HG03025 (cell line): Measurements from ENCODE around the gene SOBP.

ENCODE experiments used
- ATAC-seq: cut with Tn5 transposase; IDR thresholded peaks from one replicate; pipeline ENCODE4 v1.9.1; 2021; ENCODE audit warnings: mild to moderate bottlenecking, moderate library complexity; ENCODE audit not compliant: unreplicated experiment, low FRiP score

SOBP gene

DNA sequence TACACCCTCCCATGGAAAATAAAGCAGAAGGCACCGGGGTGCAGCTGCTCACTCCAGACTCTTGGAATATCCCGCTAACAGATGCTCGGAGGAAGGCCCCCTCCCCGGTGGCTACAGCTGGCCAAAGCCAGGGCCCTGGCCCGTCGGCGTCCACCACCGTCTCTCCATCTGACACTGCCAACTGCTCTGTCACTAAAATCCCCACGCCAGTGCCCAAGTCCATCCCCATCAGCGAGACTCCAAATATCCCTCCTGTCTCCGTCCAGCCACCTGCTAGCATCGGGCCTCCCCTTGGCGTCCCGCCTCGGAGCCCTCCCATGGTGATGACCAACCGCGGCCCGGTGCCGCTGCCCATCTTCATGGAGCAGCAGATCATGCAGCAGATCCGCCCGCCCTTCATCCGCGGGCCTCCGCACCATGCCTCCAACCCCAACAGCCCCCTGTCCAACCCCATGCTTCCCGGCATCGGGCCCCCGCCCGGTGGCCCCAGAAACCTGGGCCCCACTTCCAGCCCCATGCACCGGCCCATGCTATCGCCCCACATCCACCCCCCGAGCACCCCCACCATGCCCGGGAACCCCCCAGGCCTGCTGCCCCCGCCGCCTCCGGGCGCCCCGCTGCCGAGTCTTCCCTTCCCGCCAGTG, 143.9 kb downstream of the SOBP start:
- no peak for ATAC-seq

DNA sequence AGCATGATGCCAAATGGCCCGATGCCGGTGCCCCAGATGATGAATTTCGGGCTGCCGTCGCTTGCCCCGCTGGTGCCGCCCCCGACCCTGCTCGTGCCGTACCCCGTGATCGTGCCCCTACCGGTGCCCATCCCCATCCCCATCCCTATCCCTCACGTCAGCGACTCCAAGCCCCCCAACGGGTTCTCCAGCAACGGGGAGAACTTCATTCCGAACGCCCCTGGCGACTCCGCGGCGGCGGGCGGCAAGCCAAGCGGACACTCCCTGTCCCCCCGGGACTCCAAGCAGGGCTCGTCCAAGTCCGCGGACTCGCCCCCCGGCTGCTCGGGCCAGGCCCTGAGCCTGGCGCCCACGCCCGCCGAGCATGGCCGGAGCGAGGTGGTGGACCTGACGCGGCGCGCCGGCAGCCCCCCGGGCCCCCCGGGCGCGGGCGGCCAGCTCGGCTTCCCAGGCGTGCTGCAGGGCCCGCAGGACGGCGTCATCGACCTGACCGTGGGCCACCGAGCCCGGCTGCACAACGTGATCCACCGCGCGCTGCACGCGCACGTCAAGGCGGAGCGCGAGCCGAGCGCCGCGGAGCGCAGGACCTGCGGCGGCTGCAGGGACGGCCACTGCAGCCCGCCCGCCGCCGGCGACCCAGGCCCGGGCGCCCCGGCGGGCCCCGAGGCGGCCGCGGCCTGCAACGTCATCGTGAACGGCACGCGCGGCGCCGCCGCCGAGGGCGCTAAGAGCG, 144.6 kb downstream of the SOBP start:
- ATAC-seq: no peak

DNA sequence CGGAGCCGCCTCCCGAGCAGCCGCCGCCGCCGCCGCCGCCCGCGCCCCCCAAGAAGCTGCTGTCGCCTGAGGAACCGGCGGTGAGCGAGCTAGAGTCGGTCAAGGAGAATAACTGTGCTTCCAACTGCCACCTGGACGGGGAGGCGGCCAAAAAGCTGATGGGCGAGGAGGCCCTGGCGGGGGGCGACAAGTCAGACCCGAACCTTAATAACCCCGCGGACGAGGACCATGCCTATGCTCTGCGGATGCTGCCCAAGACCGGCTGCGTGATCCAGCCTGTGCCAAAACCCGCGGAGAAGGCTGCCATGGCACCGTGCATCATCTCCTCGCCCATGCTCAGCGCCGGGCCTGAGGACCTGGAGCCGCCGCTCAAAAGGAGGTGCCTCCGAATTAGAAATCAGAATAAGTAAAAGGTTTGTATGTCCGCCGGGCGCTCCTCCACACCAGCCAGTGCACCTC, 145.2 kb downstream of the SOBP start:
- no peak for ATAC-seq

DNA sequence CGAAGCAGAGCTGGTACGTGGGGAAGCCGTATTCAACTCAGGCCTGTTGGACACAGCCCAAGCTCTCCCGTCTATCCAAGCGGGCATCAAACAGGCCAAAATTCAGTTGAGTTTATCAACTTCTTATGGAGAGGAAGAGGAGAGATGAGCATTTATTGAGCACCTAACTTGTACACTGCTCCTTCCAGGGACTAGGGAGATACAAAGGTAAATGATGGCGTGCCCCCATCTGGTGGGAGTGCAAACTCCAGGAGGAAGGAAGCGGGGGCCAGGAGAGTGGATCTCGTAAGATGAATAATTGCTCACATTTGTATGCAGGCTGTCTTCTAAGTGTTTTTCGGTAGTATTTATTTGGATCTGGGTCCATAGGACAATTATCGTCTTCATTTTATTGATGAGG, 146.6 kb downstream of the SOBP start:
- ATAC-seq: no peak

DNA sequence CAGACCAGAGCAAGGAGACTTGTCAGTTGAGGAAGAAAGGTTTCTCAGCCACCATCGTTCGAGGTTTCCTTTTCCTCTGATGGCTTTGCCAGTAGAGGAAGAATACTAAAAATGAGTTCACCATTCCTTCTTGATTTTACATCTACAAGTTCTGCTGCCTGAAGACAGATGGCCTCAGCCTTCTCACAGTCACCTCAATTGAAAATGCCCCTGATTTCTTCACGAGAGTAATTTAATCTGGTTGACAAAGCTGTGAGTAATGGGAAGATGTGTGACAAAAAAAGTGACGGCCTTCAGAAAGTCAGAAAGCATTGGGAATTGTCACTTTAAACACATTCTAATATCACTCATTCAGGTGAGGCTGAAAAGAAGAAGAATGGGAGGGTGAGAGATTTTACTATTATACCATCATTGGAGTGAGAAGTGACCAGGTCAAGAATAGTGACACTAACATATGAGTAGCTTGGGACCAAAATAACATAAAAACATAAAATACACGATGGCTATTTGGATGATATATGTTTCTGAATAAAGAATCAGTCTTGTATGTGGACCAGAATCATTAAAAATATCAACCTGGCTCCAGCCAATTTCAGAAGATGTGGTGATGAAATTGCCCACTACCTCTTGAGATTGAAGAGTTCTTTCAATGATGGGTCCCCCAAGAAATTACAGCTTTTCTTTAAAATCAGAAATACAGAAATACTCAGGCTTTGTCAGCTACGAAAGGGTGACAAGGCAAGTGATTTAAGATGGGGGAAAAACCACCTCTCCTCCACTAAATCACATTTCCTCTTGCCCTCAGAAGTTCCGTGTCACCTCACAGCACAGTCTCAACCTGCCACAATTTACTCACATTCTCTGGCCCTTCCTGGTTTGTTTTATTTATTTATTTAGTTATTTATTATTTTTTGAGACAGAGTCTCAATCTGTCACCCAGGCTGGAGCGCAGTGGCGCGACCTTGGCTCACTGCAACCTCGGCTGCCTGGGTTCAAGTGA, 147.7 kb downstream of the SOBP start:
- no peak for ATAC-seq

DNA sequence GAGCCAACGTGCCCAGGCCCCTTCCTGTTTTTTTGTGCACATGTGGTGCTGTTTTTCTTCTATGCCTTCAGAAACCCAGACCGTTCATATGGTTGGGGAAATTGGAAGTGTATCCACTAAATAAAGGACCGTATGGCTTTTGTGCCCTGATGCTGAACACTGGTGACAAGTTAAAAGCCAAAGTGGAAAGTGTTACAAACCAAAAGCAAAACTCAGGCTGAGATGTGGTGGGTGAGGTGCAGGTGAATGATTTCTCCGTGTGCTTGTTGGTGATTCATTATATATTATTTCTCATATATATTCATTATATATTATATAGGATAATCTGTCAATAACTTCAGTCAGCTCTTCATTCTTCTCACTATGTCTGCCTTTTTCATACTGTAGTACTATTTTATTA, 148.6 kb downstream of the SOBP start:
- ATAC-seq: no peak

DNA sequence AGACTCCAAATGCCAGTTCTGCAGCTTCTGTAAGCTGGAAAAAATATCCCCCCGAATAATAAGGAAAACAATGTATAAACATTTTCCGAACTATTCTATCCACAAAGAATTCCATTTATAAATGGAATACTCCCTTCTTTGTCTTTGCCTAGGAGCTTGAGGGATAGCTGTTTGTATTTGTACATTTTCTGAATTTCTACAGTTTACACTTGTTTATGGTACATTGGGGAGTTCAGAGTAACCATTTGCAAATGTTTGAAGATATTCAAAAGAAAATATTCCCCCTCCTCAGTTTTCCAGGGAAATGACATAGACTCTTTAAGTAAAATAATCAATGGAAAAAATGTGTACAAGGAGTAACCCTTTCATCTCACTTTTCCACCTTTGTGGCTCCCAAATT, 149.6 kb downstream of the SOBP start:
- ATAC-seq: no peak

DNA sequence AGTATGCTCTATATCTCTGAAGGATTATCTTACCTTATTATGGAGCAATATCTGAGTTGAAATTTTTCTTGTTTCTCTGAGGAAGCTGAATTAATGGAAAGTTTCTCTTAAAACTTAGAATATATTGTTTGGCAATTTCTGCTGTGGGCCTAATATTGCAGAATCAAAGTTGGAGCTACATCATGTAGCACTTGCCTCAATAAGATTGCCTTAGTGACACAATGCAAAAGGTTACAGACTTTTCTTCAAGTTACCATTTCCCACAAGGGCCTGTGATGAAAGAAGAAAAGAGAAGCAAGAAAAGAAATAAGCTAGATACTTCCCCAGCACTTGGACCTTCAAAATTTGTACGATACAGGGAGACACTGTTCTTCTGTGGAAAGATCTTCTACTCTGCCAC, 151.2 kb downstream of the SOBP start:
- ATAC-seq: no peak

DNA sequence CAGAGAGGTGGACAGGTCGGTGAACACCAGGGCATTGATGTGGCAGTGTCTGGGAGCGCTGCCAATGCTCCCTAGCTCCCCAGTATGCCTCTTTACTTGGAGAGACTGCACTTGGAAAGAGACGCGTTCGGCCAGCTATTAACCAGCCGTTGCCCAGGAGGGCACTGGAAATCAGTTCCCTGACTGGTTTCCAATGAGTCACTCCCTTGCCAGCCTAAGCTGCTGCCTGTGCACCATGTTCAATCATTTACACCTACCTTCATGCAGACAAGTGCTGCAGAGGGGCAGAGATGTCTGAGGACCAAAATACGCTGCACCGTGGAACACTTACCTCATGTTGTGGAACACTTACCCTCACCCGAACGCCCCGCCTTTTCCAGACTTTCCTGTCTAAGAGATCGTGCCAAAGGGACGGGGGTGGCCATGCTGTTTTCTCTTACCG, 151.6 kb downstream of the SOBP start:
- no peak for ATAC-seq

DNA sequence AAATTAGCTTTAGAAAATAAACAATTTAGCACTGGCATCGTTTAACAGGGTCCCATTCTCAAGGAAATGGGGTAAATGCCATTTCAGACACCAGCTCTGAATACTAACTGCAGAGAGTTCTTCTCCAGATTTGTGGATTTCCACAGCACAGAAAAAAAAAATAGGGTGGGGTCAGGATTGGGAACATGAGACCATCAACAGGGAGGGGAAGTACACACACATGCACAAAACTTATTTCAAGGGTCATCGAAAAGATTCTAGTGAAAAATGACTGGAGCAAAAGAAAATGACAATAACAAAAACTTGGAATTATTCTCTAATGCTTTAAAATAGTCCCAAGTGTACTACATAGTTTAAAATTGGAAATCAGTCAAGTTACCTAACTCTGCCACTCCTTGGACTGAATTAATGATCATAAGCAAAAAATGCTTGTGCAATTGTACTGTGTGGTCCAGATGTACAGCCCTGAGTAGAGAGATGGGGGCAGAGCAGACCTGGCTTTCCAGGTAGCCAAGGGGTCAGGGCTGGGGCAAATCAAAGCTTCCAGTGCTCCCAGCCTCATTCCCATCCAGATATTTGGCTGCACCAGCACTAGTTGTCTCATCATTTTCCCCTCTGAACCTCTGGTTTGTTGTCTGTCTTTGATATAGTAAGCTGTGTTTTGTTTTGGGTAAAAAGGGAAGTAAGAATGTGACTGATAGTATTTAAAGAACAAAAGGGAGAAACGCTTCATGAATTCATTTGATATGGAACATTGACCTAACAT, 152.4 kb downstream of the SOBP start:
- ATAC-seq: peak; percentile 75

DNA sequence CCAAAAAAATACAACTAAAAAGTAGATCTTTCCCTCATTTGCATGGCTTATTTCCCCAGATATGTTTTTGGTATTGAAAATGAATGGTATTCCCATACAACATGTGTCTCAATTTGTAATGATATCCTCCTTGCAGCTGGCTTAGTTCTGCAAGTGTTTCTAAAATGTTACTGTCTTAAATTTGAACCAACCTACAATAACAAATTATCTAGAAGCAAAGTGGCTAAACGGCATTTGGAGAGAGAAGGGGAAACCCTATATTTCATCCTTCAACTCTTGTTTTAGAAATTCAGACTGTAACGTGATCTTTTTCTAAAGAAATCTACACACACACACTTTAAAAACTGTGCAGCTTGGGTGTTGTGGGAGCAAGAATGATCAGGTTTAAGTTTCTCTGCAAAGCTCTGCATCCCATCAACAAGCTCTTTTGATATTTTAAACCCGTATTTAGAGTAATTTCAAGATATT, 153.0 kb downstream of the SOBP start:
- peak; percentile 10 for ATAC-seq

DNA sequence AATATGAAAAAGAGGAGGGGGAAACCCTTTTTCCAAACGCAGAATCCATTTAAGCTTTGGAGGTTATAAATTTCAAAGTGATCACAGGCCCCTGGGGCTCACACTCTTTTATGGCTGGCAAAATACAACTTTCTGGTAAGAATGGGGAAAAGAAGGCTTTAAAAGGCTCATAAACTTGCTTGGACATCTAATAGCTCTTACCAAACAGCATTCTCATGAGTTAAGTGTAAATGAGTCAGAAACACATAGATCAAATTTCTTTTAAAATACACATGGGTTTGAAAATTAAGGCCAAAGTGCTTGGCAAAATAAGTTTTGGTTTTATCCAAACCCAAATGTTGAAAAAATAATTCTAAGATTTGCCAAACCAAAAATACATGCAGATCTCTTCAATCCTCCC, 154.6 kb downstream of the SOBP start:
- ATAC-seq: no peak

DNA sequence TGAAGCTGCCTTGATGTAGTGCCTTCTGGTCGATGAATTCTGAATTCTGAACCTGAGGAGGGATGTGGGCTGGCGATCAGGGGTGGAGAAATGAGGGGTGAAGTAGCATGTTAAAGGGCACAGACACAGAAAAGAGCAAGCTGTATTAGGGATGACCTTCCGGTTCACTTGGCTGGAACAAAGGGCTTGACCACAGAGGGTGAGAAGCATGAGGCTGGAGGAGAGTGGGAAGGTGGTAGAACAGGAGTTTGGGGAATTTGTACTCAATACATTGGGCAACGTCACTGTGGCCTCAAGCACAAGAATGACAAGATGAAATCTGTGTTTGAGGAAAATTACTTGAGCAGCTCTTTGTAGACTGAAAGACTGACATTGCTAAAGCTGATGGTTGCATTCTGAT, 155.8 kb downstream of the SOBP start:
- ATAC-seq: no peak

DNA sequence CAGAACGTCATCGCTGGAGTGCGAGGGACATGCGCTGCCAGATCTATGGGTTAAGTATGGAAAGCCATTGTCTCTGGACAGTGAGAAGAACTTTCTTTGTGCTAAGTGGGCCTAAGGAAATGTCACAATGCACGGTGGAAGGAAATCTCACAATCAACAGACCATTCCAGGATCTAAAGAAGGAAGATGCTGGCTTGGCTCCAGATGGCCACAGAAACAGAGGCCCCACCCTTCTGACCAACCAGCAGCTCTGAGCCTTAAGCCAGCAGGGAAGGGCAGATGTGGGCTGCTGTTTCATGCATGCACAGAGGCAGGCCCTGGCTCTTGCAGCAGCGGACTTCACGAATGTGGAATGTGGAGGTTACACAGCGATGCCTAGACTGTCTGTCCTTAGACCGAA, 156.3 kb downstream of the SOBP start:
- ATAC-seq: no peak

DNA sequence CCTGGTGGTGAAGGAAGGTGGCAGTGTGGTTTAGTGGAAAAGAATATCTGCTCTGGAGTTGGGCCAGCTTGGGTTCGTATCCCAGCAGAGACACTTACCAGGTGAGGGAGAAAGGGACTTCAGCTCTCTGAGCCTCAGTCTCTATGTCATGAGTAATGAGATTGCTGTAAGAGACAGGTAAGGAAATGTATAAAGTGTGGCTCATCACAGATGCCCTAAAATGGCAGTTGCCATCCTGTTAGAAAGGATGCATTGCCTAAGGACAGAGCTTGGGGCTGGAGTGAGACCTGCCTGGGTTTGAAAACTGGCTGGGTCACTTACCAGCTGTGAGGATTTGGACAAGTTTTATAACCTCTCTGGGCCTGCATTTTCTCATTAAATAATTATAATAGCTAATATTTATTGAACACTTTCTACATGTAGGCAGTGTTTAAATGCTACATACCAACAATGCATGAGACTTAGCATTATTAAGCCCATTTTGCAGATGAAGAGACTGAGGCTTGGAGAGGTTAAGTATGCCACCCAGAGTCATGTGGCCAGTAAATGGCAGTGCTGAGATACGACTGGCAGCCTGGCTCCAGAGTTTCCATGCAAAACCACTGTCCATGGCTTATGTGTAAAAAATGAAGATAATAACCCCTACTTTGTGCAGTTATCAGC, 157.0 kb downstream of the SOBP start:
- ATAC-seq: no peak

DNA sequence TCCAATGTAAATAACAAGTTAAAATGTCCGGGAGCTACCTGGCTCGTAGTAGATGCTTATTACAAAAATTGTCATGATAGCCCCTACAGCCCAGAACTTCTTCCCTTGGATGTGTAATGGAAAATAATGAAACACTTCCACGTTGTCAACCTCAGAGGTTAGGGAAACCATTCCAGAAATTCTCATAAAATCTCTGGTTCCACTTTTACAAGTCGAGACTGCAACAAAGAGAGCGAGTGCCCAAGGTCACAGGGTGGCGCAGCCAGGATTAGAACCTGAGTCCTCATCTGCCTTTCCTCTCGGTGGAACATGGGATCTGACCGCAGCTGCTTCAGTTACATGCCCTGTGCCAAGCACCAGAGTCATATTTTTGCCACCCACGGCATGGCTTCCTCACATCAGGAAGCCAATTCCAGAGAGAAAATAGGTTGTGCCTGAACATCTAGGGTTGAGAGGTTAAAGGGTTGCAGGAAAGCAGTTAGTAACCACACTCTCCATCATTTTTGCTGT, 157.6 kb downstream of the SOBP start:
- no peak for ATAC-seq

DNA sequence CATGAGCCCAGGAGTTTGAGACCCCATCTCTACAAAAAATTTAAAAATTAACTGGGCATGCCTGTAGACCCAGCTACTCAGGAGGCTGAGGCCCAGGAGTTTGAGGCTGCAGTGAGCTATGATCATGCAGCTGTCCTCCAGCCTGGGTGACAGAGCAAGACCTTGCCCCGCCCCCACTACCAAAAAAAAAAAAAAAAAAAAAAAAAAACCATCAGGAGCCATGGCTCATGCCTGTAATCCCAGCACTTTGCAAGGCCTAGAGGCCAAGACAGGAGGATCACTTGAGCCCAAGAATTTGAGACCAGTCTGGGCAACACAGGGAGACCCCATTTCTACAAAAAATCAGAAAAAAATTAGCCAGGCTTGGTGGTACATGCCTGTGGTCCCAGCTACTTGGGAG, 159.1 kb downstream of the SOBP start:
- no peak for ATAC-seq

DNA sequence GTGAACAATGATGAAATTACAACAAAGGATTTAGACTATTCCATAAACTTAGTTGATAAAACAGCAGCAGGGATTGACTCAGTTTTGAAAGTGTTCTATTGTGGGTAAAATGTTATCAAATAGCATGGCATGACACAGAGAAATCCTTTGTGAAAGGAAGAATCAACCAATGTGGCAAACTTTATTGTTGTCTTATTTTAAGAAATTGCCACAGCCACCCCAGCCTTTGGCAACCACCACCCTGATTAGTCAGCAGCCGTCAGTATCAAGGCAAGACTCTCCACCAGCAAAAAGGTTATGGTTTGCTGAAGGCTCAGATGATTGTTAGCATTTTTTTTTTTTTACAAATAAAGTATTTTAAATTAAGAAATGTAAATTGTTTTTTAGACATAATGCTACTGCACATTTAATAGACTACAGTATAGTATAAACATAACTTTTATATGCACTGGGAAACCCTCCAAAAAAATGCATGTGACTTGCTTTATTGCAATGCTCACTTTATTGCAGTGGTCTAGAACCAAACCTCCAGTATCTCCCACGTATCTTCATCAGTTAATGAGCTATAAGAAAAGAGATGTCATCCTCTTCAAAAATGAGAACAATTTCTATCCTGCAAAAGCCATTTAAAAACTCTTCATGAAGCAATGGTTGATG, 162.7 kb downstream of the SOBP start:
- ATAC-seq: no peak

DNA sequence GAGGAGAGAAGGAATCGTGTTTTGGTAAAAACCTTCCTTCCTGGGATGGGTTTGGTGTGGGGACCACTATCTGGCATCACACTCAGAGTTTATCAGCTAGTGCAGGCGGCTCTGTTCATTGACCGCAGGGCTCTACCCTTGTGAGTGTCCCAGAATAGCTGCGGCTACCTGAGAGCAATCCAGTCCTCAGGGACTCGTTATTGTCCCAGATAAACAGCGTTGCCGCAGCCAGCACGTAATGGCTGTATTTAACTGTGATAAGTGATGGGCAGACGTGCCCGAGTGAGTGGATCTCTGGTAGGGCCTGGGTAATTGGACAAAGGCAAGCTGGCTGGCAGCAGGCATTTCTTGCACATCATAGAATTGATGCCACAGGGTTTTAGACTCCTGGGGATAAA, 163.3 kb downstream of the SOBP start:
- ATAC-seq: no peak
